NCI-H345 (cell line): ENCODE results near the gene SHC4.
"Not testable (repeated sequence)": the region's sequence is repeated elsewhere in the genome, so short reads cannot be mapped to it uniquely, and the experiment has no call there.

Experiments
- DNase-seq: peaks from one replicate; lab custom pipeline; 2025; lab: John Stamatoyannopoulos, UW

The SHC4 gene

GRCh38 chr15:48924528-48925393 lies 39.0 kb downstream of the SHC4 start:
- DNase-seq, result no peak

GRCh38 chr15:48922046-48922445 lies 41.7 kb downstream of the SHC4 start:
- DNase-seq, result no peak

- no peak for DNase-seq
These were observed 47.0 kb downstream of the SHC4 start for GRCh38 chr15:48916721-48917120.

- no peak for DNase-seq
These were observed 47.9 kb downstream of the SHC4 start for GRCh38 chr15:48915861-48916260.

GRCh38 chr15:48914717-48915116 lies 49.0 kb downstream of the SHC4 start:
- DNase-seq, result no peak

GRCh38 chr15:48913141-48913540 lies 50.6 kb downstream of the SHC4 start:
- no peak for DNase-seq

GRCh38 chr15:48910554-48910953 lies 53.2 kb downstream of the SHC4 start:
- DNase-seq, result not testable (repeated sequence)

GRCh38 chr15:48909313-48909712 lies 54.4 kb downstream of the SHC4 start:
- DNase-seq, result not testable (repeated sequence)

- no peak for DNase-seq
These were observed 57.9 kb downstream of the SHC4 start for GRCh38 chr15:48905847-48906246.

- no peak for DNase-seq
These were observed 58.5 kb downstream of the SHC4 start for GRCh38 chr15:48905216-48905615.

GRCh38 chr15:48904758-48905157 lies 59.0 kb downstream of the SHC4 start:
- DNase-seq, result no peak

- DNase-seq, result no peak
These were observed 63.9 kb downstream of the SHC4 start for GRCh38 chr15:48899793-48900192.

GRCh38 chr15:48898446-48898845 lies 65.3 kb downstream of the SHC4 start:
- no peak for DNase-seq

- DNase-seq, result no peak
These were observed 65.7 kb downstream of the SHC4 start for GRCh38 chr15:48898032-48898431.

- no peak for DNase-seq
These were observed 66.6 kb downstream of the SHC4 start for GRCh38 chr15:48896869-48897814.

- DNase-seq, result no peak
These were observed 70.4 kb downstream of the SHC4 start for GRCh38 chr15:48893311-48893710.

- DNase-seq, result no peak
These were observed 72.4 kb downstream of the SHC4 start for GRCh38 chr15:48891232-48891765.

GRCh38 chr15:48890375-48890972 lies 73.2 kb downstream of the SHC4 start:
- DNase-seq, result no peak

GRCh38 chr15:48889925-48890324 lies 73.8 kb downstream of the SHC4 start:
- DNase-seq, result no peak

GRCh38 chr15:48888836-48889235 lies 74.9 kb downstream of the SHC4 start:
- no peak for DNase-seq

GRCh38 chr15:48888191-48888590 lies 75.5 kb downstream of the SHC4 start:
- no peak for DNase-seq

- no peak for DNase-seq
These were observed 76.6 kb downstream of the SHC4 start for GRCh38 chr15:48887144-48887543.
